Subcutaneous adipose tissue (tissue), 4 donors: ENCODE measurements around the gene ANKRD1. TPM values are rescaled to one million over a fixed set of nuclear protein-coding genes. Genes with fewer than 3 reads are reported as not detected.

Experiments used
- total RNA-seq, 4 donors: library from RNA; depleted of rRNA; stranded (reverse); fragments of >200 nt; gene quantifications; one replicate each; pipeline ENCODE4 v1.1.0, GENCODE V29; 2016
- TF ChIP-seq, protein P1 (sequence below): fragments of 450-650 bp; IDR thresholded peaks from one replicate; pipeline ENCODE4 v1.5.1; 2016; ENCODE audit warnings: low read depth, mild to moderate bottlenecking, control low read depth, antibody characterized with exemption, moderate library complexity

The ANKRD1 gene
- total RNA-seq, 4 donors from 2014 or later, result not detected

DNA sequence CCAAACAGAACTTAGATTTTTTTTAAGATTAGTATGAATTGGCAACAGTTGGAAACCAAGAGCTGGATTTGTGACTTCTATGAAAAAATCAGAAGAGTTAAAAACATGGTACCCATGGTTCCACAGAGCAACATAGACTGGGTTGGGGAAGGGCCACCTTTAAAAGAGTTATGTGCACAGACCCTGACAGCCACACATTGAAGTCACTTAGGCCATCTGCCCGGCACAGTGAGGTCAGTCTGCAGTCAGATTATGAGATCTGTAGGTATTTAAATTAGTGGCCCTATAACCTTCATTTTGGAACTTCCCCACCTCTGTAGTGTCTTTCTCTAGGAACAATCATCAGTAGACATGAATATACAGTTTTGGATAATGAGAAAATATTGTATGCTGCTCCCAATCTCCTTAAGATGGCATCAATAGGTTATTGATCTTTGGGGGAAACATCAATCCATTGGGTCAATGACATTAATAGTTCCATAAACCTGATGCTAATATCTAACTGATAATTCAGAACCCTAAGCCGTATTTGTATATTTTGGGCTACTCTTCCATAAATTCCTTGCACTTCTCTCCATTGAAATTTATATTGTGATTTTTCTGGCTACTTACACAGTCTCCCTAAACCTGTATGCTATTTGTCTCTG is 7.0 kb downstream of the ANKRD1 start:
- TF ChIP-seq, protein P1, sequence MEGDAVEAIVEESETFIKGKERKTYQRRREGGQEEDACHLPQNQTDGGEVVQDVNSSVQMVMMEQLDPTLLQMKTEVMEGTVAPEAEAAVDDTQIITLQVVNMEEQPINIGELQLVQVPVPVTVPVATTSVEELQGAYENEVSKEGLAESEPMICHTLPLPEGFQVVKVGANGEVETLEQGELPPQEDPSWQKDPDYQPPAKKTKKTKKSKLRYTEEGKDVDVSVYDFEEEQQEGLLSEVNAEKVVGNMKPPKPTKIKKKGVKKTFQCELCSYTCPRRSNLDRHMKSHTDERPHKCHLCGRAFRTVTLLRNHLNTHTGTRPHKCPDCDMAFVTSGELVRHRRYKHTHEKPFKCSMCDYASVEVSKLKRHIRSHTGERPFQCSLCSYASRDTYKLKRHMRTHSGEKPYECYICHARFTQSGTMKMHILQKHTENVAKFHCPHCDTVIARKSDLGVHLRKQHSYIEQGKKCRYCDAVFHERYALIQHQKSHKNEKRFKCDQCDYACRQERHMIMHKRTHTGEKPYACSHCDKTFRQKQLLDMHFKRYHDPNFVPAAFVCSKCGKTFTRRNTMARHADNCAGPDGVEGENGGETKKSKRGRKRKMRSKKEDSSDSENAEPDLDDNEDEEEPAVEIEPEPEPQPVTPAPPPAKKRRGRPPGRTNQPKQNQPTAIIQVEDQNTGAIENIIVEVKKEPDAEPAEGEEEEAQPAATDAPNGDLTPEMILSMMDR, result no peak

DNA sequence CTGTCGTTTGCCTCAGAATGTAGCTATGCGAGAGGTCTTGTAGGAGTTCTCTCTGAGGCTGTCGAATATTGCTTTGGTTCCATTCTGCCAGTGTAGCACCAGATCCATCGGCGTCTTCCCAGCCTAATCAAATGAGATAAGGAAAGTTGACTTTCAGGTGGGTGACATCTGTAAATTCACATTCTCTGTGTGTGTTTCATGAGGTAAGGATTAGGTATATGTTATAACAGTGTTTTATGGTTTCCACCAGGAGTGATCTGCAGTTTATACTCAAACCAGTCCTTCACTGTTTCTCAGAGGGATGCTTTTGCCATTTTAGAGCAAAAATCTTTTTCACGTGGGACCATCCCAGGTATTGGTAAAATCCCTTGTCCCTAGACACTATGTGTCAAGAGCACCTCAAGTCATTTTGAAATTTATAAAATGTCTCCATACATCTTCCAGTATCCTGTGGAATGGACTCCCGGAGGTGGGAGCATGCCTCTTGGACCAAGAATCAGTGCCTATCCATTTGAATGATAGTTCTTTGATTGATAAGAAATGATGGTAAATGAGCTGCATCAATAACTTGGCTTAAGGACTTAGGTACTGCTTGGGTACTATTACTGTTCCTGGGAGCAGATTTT is 7.9 kb downstream of the ANKRD1 start:
- TF ChIP-seq, protein P1, result no peak

DNA sequence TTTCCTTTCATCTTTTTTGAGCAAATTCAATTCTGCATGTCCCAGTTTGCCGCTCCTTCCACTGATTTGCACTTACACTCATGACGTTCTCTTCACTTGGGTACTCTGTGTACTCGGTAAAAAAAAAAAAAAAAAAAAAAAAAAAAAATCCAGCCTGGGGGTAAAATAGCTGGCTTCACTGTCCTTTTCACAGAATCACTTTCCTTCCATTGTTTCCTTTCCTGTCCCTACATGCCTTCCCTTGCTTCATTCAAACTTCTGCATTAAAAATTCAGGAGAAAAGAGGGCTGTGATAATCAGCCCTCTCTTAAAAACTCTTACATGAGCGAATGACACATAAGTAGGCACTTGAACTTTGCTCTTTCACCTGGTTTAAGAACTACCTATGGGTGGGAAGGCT is 8.7 kb downstream of the ANKRD1 start:
- TF ChIP-seq, protein P1, result no peak

DNA sequence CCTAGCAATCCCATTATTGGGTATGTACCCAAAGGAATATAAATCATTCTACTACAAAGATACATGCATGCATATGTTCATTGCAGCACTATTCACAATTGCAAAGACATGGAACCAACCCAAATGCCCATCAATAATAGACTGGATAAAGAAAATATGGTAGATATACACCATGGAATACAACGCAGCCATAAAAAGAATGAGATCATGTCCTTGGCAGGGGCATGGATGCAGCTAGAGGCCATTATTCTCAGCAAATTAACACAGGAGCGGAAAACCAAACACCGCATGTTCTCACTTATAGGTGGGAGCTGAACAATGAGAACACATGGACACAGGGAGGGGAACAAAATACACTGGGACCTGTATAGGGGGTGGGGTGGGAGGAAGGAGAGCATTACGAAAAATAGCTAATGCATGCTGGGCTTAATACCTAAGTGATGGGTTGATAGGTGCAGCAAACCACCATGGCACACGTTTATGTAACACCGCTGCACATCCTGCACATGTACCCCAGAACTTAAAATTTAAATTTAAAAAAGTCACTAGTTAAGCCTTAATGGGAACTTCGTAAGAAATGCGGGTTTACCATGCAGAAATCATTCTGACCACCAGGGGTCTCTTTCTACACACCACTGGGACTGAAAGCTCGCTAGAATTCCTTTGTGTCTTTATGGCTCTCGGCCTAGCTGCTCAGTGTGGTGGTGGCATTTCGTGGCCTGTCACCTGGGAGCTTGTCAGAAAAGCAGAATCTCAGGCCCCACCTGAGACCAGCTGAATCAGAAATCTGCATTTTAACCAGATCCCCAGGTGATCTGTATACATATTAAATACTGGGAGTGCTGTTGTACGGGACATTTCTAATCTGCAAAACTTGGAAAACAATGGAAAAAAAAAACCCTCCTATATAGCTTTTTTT is 9.5 kb downstream of the ANKRD1 start:
- TF ChIP-seq, protein P1, result no peak

DNA sequence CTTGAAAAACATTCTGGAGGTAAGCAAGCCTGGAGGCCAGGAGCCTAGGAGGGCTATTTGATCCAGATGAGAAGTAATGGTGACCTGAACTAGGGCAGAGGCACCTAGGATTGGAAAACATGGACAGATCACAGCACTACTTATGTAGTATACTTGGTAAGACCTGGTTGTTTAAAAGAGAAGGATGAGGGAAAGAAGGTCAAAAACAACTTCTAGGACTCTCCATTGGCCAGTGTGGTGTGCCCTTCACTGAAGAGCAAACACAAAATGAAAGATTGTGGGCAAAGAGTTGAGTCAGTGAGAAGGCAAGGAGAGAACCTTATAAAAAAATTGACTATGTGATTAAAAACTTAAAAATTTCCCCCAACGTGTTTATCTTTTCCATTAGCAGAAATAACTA is 14.3 kb downstream of the ANKRD1 start:
- TF ChIP-seq, protein P1, result no peak

DNA sequence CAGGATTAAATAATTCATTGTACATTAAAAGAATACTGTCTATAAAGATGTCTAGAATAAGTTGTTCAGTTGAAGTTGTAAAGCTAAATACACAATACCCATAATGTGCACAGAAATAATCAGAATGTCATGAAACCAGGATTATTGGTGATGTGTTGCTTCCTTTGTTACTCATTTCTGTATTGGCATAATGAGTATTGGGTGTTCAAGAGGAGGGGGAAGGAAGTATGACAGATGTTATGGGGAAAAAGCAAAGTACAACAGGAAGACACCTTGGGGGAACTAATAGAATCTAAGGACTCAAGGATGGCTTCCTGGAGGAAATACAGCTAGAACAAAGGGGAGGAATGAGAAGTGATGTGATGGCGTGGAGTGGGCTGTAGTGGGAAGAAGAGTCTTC is 15.0 kb downstream of the ANKRD1 start:
- TF ChIP-seq, protein P1, result no peak

DNA sequence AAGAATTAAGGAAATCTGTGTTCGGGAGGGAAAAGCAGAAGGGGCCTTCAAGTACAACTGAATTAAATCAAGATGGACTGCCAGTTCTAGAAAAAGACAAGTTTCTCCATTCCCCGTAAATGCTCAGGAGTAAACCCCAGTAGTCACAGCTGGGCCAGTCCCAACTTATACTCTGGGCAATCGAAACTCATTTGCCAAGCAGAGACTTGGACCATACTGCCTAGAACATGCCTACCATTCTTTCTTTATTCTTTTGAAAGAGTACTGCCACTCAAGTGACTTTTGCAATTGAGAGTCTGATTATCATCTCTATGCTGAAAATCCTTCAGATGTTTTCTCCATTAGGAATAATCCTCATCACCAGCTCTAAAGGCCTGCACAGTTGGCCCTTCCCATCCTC is 27.7 kb downstream of the ANKRD1 start:
- TF ChIP-seq, protein P1, result no peak
